GM13976 (cell line): Measurements from ENCODE around the gene MSL3.

Source experiments
- DNase-seq: peaks from one replicate; pipeline ENCODE4 v3.0.0; 2012; ENCODE audit warnings: low spot score
- in situ Hi-C: fragments of 300-500 bp; cut with MboI; formaldehyde crosslinking; loops from one replicate; pipeline ENCODE4 v1.12.0; 2022; ENCODE audit warnings: low sequenced_read_pairs, mixed read lengths, inconsistent platforms; ENCODE audit not compliant: unreplicated experiment
- TF ChIP-seq, protein P1 (sequence below): IDR thresholded peaks from 2 replicates; pipeline ENCODE4 v1.5.1; 2012; ENCODE audit warnings: borderline replicate concordance, mild to moderate bottlenecking; ENCODE audit not compliant: insufficient read depth; ENCODE audit errors: extremely low read depth, missing control alignments, control extremely low read depth

MSL3 gene

DNA sequence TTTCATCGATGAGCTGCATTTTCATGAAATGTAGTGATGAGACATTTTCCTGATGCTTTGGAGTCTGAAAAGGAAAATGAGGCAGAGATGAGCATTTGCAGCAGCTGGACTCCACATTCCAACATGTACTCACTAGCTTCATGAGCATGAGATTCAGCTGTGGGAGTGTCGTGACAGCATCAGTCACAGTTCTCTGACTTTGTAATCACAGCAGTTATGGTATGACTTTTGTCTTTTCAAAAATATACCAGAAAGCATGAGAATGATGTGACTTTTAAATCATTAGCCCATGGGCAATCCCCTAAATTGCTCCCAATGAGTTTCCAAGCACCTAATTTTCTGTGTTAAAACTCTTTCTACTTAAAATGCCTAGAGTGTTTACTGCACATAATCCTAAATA lies 18.3 kb upstream of the MSL3 start:
- TF ChIP-seq, protein P1, sequence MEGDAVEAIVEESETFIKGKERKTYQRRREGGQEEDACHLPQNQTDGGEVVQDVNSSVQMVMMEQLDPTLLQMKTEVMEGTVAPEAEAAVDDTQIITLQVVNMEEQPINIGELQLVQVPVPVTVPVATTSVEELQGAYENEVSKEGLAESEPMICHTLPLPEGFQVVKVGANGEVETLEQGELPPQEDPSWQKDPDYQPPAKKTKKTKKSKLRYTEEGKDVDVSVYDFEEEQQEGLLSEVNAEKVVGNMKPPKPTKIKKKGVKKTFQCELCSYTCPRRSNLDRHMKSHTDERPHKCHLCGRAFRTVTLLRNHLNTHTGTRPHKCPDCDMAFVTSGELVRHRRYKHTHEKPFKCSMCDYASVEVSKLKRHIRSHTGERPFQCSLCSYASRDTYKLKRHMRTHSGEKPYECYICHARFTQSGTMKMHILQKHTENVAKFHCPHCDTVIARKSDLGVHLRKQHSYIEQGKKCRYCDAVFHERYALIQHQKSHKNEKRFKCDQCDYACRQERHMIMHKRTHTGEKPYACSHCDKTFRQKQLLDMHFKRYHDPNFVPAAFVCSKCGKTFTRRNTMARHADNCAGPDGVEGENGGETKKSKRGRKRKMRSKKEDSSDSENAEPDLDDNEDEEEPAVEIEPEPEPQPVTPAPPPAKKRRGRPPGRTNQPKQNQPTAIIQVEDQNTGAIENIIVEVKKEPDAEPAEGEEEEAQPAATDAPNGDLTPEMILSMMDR = no peak
- in situ Hi-C loops = no loop called here
- no peak for DNase-seq

DNA sequence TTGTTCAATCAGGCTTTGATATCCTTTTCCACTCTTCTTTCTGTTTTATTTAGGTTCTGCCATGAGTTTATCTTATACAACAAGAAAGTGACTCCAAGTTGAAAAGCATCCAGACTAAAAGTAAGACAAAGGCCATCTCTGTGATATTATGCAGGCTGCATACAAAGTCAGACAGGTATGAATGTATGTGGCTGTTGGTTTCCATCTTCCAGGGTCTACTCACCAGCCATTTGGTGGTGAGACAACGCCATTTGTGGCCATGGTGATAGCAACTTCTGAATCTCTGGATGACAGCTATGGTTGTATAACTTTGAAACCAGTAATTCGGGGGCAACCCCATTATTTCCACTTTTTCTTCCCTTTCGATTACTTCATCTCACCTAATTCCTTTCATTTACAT lies 17.2 kb upstream of the MSL3 start:
- TF ChIP-seq, protein P1 = no peak
- in situ Hi-C loops = no loop called here
- DNase-seq = no peak

DNA sequence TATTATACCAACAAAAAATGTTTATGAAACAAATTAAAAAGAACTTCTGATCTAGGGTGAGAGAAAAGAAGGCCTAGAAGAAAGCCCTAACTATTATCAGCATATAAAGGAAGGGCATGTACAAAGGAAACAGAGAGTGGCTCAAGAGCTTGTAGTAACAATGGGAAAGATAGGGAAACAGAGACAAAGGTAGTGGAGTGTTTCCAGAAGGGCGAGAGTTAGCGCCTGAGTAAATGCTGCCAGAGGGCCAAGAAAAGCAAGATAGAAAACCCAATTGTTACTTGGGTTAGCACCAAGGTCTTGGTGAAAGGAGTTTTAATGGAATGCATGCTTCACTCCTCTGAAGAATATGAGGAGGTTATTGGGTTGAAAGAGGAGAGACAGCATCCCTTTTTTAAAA lies 16.5 kb upstream of the MSL3 start:
- DNase-seq = no peak
- in situ Hi-C loops = no loop called here
- TF ChIP-seq, protein P1 = no peak

DNA sequence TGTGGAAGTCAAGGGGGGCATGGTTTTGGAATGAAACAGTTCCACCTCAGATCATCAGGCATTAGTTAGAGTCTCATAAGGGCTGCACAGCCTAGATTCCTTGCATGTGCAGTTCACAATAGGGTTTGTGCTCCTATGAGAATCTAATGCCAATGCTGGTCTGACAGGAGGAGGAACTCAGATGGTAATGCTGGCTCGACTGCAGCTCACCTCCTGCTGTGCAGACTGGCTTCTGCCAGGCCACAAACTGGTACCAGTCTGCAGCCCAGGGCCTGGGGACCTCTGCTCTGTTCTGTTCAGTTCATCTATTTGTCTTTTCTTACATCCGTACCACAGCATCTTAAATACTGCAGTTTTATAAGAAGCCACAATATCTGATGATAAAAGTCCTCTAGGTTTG lies 12.2 kb upstream of the MSL3 start:
- in situ Hi-C loops = no loop called here
- TF ChIP-seq, protein P1 = no peak
- no peak for DNase-seq

DNA sequence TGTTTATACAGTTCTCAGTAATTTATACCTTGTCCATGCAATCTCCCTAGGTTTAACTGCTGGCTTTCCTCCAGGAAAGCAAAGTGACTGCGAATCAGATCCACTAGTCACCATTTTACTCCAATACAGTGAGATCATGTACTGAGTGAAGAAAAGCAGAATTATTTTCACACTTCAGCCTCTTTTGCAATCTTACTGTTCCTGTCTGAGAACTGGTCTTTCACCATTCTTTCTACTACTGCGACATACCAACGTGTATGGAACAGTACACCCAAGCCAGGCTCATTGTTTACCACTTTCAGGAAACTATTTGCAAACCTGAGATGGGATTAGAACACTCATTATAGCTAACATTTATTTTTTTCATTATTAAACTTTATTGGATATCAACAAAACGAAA lies 8.0 kb upstream of the MSL3 start:
- TF ChIP-seq, protein P1 = no peak
- in situ Hi-C loops = no loop called here

DNA sequence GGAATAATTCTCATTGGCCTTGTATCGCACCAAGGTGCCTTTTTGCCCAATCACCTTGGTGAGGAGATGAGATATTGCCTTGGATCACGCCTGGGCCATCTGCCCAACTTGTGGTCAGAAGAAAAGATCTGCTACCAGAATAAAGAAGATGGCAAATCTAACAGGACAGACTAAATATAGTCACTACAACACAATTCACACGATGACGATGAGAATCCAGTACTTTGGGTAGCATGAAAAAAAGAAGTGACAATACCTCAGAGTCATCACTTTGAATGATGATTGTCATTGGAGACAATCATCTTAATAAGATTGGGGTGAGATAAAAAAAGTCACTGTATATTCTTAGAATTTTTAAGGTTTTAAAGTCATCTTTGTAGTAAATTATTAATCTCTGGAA lies 7.3 kb upstream of the MSL3 start:
- DNase-seq = no peak
- in situ Hi-C loops = no loop called here
- TF ChIP-seq, protein P1 = no peak

More for the DNA sequence above, 8.0 kb upstream of the MSL3 start:
- no peak for DNase-seq

DNA sequence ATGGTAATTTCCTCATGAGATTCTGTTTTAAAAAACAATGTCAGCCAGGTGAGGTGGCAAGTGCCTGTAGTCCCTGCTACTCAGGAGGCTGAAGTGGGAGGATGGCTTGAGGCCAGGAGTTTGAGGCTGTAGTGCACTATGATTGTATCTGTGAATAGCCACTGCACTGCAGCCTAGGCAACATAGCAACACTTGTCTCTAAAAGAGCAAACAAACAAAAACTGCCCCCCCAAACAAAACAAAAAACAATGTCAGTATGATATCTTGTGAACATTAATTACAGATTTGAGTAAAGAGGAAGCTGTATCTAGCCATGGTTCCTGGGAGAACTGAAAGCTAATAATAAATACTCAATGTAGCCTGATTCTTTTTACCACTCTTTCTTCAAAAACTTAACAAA lies 6.8 kb upstream of the MSL3 start:
- in situ Hi-C loops = no loop called here
- TF ChIP-seq, protein P1 = no peak
- no peak for DNase-seq
